ENCODE data around the gene TENM3.

The TENM3 gene

GRCh38 chr4:182741914-182742313 is 498.7 kb downstream of the TENM3 start:
- ATAC-seq (ENCODE audit: insufficient read depth, low read depth) (no peak), DNase-seq (no peak)
- no peak overlapping the region for H3K4me2 ChIP-seq (ENCODE audit: insufficient read depth, low read length)
- no peaks in the 10 kb centered on the region for H3K9me3 ChIP-seq (ENCODE audit: insufficient read depth, low read length, severe bottlenecking)
- H2AFZ ChIP-seq (ENCODE audit: low read depth, low read length), result no peak overlapping the region
- no peaks in the 10 kb centered on the region for H3K36me3 ChIP-seq (ENCODE audit: insufficient read depth, low read length)
- TF ChIP-seq EZH2 (IDR thresholded peaks at IDR 0.05; ENCODE audit: borderline replicate concordance, low read depth, low read length, severe bottlenecking), result no peak
- TF ChIP-seq CTCF (IDR thresholded peaks at IDR 0.05; ENCODE audit: borderline replicate concordance, extremely low read depth, low read length, poor library complexity, severe bottlenecking), result no peak
- H3K4me3 ChIP-seq (ENCODE audit: low read depth in 1 of 2, low read length in 2 of 2), result no peak overlapping the region
- H4K20me1 ChIP-seq (ENCODE audit: insufficient read depth, low read length), result no peaks in the 10 kb centered on the region
- H3K79me2 ChIP-seq (ENCODE audit: insufficient read depth, low read length), result no peaks in the 10 kb centered on the region
- H3K27me3 ChIP-seq (ENCODE audit: insufficient read depth, low read length, poor library complexity), result no peaks in the 10 kb centered on the region
- no peak overlapping the region for H3K9ac ChIP-seq (ENCODE audit: low read depth, low read length)
- H3K4me1 ChIP-seq (ENCODE audit: insufficient read depth, low read length), result no peaks in the 10 kb centered on the region
- no peak overlapping the region for H3K27ac ChIP-seq (ENCODE audit: low read length)

GRCh38 chr4:182743815-182744214 is 500.6 kb downstream of the TENM3 start:
- Histone ChIP-seq H4K20me1 (ENCODE audit: insufficient read depth, low read length) (no peaks in the 10 kb centered on the region), H3K79me2 (ENCODE audit: insufficient read depth, low read length) (no peaks in the 10 kb centered on the region), H3K4me2 (ENCODE audit: insufficient read depth, low read length) (no peak overlapping the region), H3K9me3 (ENCODE audit: insufficient read depth, low read length, severe bottlenecking) (no peaks in the 10 kb centered on the region), H3K36me3 (ENCODE audit: insufficient read depth, low read length) (no peaks in the 10 kb centered on the region), H3K4me3 (ENCODE audit: low read depth in 1 of 2, low read length in 2 of 2) (no peak overlapping the region), H3K4me1 (ENCODE audit: insufficient read depth, low read length) (no peaks in the 10 kb centered on the region), H3K27ac (ENCODE audit: low read length) (no peak overlapping the region), H3K9ac (ENCODE audit: low read depth, low read length) (no peak overlapping the region), H2AFZ (ENCODE audit: low read depth, low read length) (no peak overlapping the region), H3K27me3 (ENCODE audit: insufficient read depth, low read length, poor library complexity) (no peaks in the 10 kb centered on the region)
- DNase-seq (no peak), ATAC-seq (ENCODE audit: insufficient read depth, low read depth) (no peak)
- no peak for TF ChIP-seq CTCF (IDR thresholded peaks at IDR 0.05; ENCODE audit: borderline replicate concordance, extremely low read depth, low read length, poor library complexity, severe bottlenecking)
- TF ChIP-seq EZH2 (IDR thresholded peaks at IDR 0.05; ENCODE audit: borderline replicate concordance, low read depth, low read length, severe bottlenecking), result no peak

- H4K20me1 ChIP-seq (ENCODE audit: insufficient read depth, low read length), result no peaks in the 10 kb centered on the region
- H3K9me3 ChIP-seq (ENCODE audit: insufficient read depth, low read length, severe bottlenecking), result no peaks in the 10 kb centered on the region
- H3K4me1 ChIP-seq (ENCODE audit: insufficient read depth, low read length), result no peaks in the 10 kb centered on the region
- ATAC-seq (ENCODE audit: insufficient read depth, low read depth) (no peak), DNase-seq (no peak)
- TF ChIP-seq CTCF (IDR thresholded peaks at IDR 0.05; ENCODE audit: borderline replicate concordance, extremely low read depth, low read length, poor library complexity, severe bottlenecking) (no peak), EZH2 (IDR thresholded peaks at IDR 0.05; ENCODE audit: borderline replicate concordance, low read depth, low read length, severe bottlenecking) (no peak)
- H3K79me2 ChIP-seq (ENCODE audit: insufficient read depth, low read length), result no peaks in the 10 kb centered on the region
- no peak overlapping the region for H3K4me2 ChIP-seq (ENCODE audit: insufficient read depth, low read length)
- no peak overlapping the region for H3K27ac ChIP-seq (ENCODE audit: low read length)
- no peaks in the 10 kb centered on the region for H3K27me3 ChIP-seq (ENCODE audit: insufficient read depth, low read length, poor library complexity)
- H3K9ac ChIP-seq (ENCODE audit: low read depth, low read length), result no peak overlapping the region
- no peaks in the 10 kb centered on the region for H3K36me3 ChIP-seq (ENCODE audit: insufficient read depth, low read length)
- no peak overlapping the region for H2AFZ ChIP-seq (ENCODE audit: low read depth, low read length)
- no peak overlapping the region for H3K4me3 ChIP-seq (ENCODE audit: low read depth in 1 of 2, low read length in 2 of 2)
Measured at GRCh38 chr4:182745237-182745636, 502.0 kb downstream of the TENM3 start.

- Histone ChIP-seq H3K9ac (ENCODE audit: low read depth, low read length) (no peak overlapping the region), H3K79me2 (ENCODE audit: insufficient read depth, low read length) (no peaks in the 10 kb centered on the region), H3K36me3 (ENCODE audit: insufficient read depth, low read length) (no peaks in the 10 kb centered on the region), H3K4me3 (ENCODE audit: low read depth in 1 of 2, low read length in 2 of 2) (no peak overlapping the region), H3K4me1 (ENCODE audit: insufficient read depth, low read length) (no peaks in the 10 kb centered on the region), H3K27me3 (ENCODE audit: insufficient read depth, low read length, poor library complexity) (no peaks in the 10 kb centered on the region), H2AFZ (ENCODE audit: low read depth, low read length) (no peak overlapping the region), H3K9me3 (ENCODE audit: insufficient read depth, low read length, severe bottlenecking) (no peaks in the 10 kb centered on the region), H4K20me1 (ENCODE audit: insufficient read depth, low read length) (no peaks in the 10 kb centered on the region), H3K27ac (ENCODE audit: low read length) (no peak overlapping the region), H3K4me2 (ENCODE audit: insufficient read depth, low read length) (no peak overlapping the region)
- DNase-seq, result no peak
- TF ChIP-seq EZH2 (IDR thresholded peaks at IDR 0.05; ENCODE audit: borderline replicate concordance, low read depth, low read length, severe bottlenecking) (no peak), CTCF (IDR thresholded peaks at IDR 0.05; ENCODE audit: borderline replicate concordance, extremely low read depth, low read length, poor library complexity, severe bottlenecking) (no peak)
- ATAC-seq (ENCODE audit: insufficient read depth, low read depth), result no peak
Measured at GRCh38 chr4:182746876-182747275, 503.7 kb downstream of the TENM3 start.
